ENCODE results near the gene HHEX.

- TF ChIP-seq CTCF (IDR thresholded peaks at IDR 0.05) = no peak
- no peak for TF ChIP-seq POLR2A (IDR thresholded peaks at IDR 0.05)
- TF ChIP-seq POLR2AphosphoS5 (IDR thresholded peaks at IDR 0.05) = no peak
Measured at GRCh38 chr10:92697663-92698511, 8.1 kb downstream of the HHEX start.
